Measurements from ENCODE around the gene ACYP2. TPM values are rescaled to one million over a fixed set of nuclear protein-coding genes. Genes with fewer than 3 reads are reported as not detected.
"Not testable (repeated sequence)": the region's sequence is repeated elsewhere in the genome, so short reads cannot be mapped to it uniquely, and the experiment has no call there.

Gene ACYP2
- total and polyA plus RNA-seq, 2 donors (not counting 1 experiment from before 2014, with no cell fraction given) = 14.0 to 17.2 TPM

DNA sequence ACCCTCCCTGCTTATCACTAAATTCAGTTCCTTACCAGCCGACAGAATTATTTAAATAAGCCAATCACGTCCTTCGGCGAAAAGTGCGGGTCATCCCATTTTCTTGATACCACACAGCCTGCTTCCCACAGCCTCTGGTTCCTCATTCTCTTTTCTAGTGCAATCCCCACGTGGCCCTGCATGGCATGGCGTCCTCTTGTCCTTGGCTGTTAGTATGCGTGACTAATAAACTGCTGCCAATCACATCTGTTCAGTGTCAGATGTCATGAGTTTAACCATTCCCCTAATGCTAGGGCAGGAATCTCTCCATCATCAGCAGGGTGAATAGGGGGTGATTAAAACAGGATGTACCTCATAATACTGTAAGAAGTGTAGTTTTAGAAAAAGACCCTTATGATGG, 203.4 kb downstream of the ACYP2 start:
- ChIA-PET POLR2A (no interaction called here), CTCF (no interaction called here)
- WGBS (ENCODE audit: insufficient coverage) = 83% methylated on average over 7 of the region's 8 CpGs
- H2AFZ ChIP-seq (ENCODE audit: insufficient read depth, low read depth, low read length, poor library complexity, severe bottlenecking) = no peak overlapping the region
- no peaks in the 10 kb centered on the region for H3K4me1 ChIP-seq (ENCODE audit: control insufficient read depth in 2 of 2, insufficient read depth in 2 of 2, low read length in 2 of 2)
- Mint-ChIP-seq H3K4me3 (no peak overlapping the region), H3K4me1 (no peaks in the 10 kb centered on the region), H3K27me3 (peaks cover 9% of the 10 kb centered on the region), H3K9me3 (ENCODE audit: insufficient read depth) (no peaks in the 10 kb centered on the region), H3K27ac (no peak overlapping the region)
- H3K4me2 ChIP-seq (replicated peaks; ENCODE audit: low read depth, low read length, poor library complexity, severe bottlenecking) = no peak overlapping the region
- H3K79me2 ChIP-seq (ENCODE audit: control insufficient read depth, insufficient read depth, low read length) = no peaks in the 10 kb centered on the region
- no peaks in the 10 kb centered on the region for H4K20me1 ChIP-seq (ENCODE audit: control insufficient read depth, insufficient read depth, low read length, poor library complexity, severe bottlenecking)
- no peaks in the 10 kb centered on the region for H3K27me3 ChIP-seq (replicated peaks in 1 of 4; ENCODE audit: control extremely low read depth in 1 of 4, control insufficient read depth in 3 of 4, insufficient read depth in 4 of 4, low read length in 3 of 4)
- DNase-seq = no peak
- H3K4me3 ChIP-seq (ENCODE audit: control extremely low read depth in 1 of 5, extremely low read depth in 1 of 5, insufficient read depth in 1 of 5, low read depth in 2 of 5, low read length in 4 of 5) = no peak overlapping the region
- intact Hi-C loops (cut with micrococcal nuclease) = no loop called here
- TF ChIP-seq EZH2 (IDR thresholded peaks at IDR 0.05; ENCODE audit: borderline replicate concordance, insufficient read depth, low read depth, low read length, poor library complexity, severe bottlenecking) = no peak
- TF ChIP-seq, protein P1, sequence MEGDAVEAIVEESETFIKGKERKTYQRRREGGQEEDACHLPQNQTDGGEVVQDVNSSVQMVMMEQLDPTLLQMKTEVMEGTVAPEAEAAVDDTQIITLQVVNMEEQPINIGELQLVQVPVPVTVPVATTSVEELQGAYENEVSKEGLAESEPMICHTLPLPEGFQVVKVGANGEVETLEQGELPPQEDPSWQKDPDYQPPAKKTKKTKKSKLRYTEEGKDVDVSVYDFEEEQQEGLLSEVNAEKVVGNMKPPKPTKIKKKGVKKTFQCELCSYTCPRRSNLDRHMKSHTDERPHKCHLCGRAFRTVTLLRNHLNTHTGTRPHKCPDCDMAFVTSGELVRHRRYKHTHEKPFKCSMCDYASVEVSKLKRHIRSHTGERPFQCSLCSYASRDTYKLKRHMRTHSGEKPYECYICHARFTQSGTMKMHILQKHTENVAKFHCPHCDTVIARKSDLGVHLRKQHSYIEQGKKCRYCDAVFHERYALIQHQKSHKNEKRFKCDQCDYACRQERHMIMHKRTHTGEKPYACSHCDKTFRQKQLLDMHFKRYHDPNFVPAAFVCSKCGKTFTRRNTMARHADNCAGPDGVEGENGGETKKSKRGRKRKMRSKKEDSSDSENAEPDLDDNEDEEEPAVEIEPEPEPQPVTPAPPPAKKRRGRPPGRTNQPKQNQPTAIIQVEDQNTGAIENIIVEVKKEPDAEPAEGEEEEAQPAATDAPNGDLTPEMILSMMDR (IDR thresholded peaks at IDR 0.05) = no peak
- H3K36me3 ChIP-seq (replicated peaks in 1 of 2; ENCODE audit: control extremely low read depth in 1 of 2, control insufficient read depth in 1 of 2, extremely low read depth in 1 of 2, insufficient read depth in 2 of 2, low read length in 1 of 2) = no peaks in the 10 kb centered on the region
- H3K9me3 ChIP-seq (ENCODE audit: control extremely low read depth in 1 of 3, control insufficient read depth in 2 of 3, insufficient read depth in 1 of 3, low read length in 2 of 3) = peaks cover 0 to 3% (median 2%) of the 10 kb centered on the region in 3 donors
- no peak for ATAC-seq (ENCODE audit: low read depth)
- H3K27ac ChIP-seq (ENCODE audit: low read length in 2 of 2) = no peak overlapping the region
- H3K9ac ChIP-seq (ENCODE audit: low read length) = no peak overlapping the region

- Mint-ChIP-seq H3K27ac (no peak overlapping the region), H3K4me3 (no peak overlapping the region), H3K9me3 (ENCODE audit: insufficient read depth) (peaks cover 8% of the 10 kb centered on the region), H3K27me3 (peaks cover 10% of the 10 kb centered on the region), H3K4me1 (no peaks in the 10 kb centered on the region)
- Histone ChIP-seq H3K4me2 (replicated peaks; ENCODE audit: low read depth, low read length, poor library complexity, severe bottlenecking) (no peak overlapping the region), H3K9me3 (ENCODE audit: control extremely low read depth in 1 of 3, control insufficient read depth in 2 of 3, insufficient read depth in 1 of 3, low read length in 2 of 3) (peaks cover 3 to 12% (median 10%) of the 10 kb centered on the region in 3 donors), H3K27ac (ENCODE audit: low read length in 2 of 2) (no peak overlapping the region), H3K79me2 (ENCODE audit: control insufficient read depth, insufficient read depth, low read length) (no peaks in the 10 kb centered on the region), H3K4me1 (ENCODE audit: control insufficient read depth in 2 of 2, insufficient read depth in 2 of 2, low read length in 2 of 2) (no peaks in the 10 kb centered on the region), H3K4me3 (ENCODE audit: control extremely low read depth in 1 of 5, extremely low read depth in 1 of 5, insufficient read depth in 1 of 5, low read depth in 2 of 5, low read length in 4 of 5) (no peak overlapping the region), H3K9ac (ENCODE audit: low read length) (no peak overlapping the region), H3K36me3 (replicated peaks in 1 of 2; ENCODE audit: control extremely low read depth in 1 of 2, control insufficient read depth in 1 of 2, extremely low read depth in 1 of 2, insufficient read depth in 2 of 2, low read length in 1 of 2) (no peaks in the 10 kb centered on the region), H3K27me3 (replicated peaks in 1 of 4; ENCODE audit: control extremely low read depth in 1 of 4, control insufficient read depth in 3 of 4, insufficient read depth in 4 of 4, low read length in 3 of 4) (no peaks in the 10 kb centered on the region), H4K20me1 (ENCODE audit: control insufficient read depth, insufficient read depth, low read length, poor library complexity, severe bottlenecking) (no peaks in the 10 kb centered on the region), H2AFZ (ENCODE audit: insufficient read depth, low read depth, low read length, poor library complexity, severe bottlenecking) (no peak overlapping the region)
- TF ChIP-seq EZH2 (IDR thresholded peaks at IDR 0.05; ENCODE audit: borderline replicate concordance, insufficient read depth, low read depth, low read length, poor library complexity, severe bottlenecking) = no peak
- TF ChIP-seq, protein P1 (IDR thresholded peaks at IDR 0.05) = no peak
- intact Hi-C loops (cut with micrococcal nuclease) = no loop called here
- POLR2A ChIA-PET = no interaction called here
- DNase-seq = no peak
- no peak for ATAC-seq (ENCODE audit: low read depth)
- CTCF ChIA-PET = no interaction called here
- no CpG with 5 or more reads among the region's 2 CpGs for WGBS (ENCODE audit: insufficient coverage)
Measured at GRCh38 chr2:54321047-54321446, 205.6 kb downstream of the ACYP2 start.

- intact Hi-C loops (cut with micrococcal nuclease) = not testable (repeated sequence)
- 62% methylated on average over 2 of the region's 2 CpGs for WGBS (ENCODE audit: insufficient coverage)
Measured at GRCh38 chr2:54324517-54324916, 209.1 kb downstream of the ACYP2 start.

More at GRCh38 chr2:54324517-54324916, 209.1 kb downstream of the ACYP2 start:
- H2AFZ ChIP-seq (ENCODE audit: insufficient read depth, low read depth, low read length, poor library complexity, severe bottlenecking); H3K27ac Mint-ChIP-seq; H3K4me1 Mint-ChIP-seq; H4K20me1 ChIP-seq (ENCODE audit: control insufficient read depth, insufficient read depth, low read length, poor library complexity, severe bottlenecking); H3K4me3 ChIP-seq (ENCODE audit: control extremely low read depth in 1 of 5, extremely low read depth in 1 of 5, insufficient read depth in 1 of 5, low read depth in 2 of 5, low read length in 4 of 5); H3K27ac ChIP-seq (ENCODE audit: low read length in 2 of 2); H3K4me3 Mint-ChIP-seq; ATAC-seq (ENCODE audit: low read depth); H3K79me2 ChIP-seq (ENCODE audit: control insufficient read depth, insufficient read depth, low read length); H3K27me3 Mint-ChIP-seq; POLR2A ChIA-PET; H3K9me3 Mint-ChIP-seq (ENCODE audit: insufficient read depth); CTCF ChIA-PET; DNase-seq; H3K9ac ChIP-seq (ENCODE audit: low read length); H3K4me2 ChIP-seq (replicated peaks; ENCODE audit: low read depth, low read length, poor library complexity, severe bottlenecking); H3K36me3 ChIP-seq (replicated peaks in 1 of 2; ENCODE audit: control extremely low read depth in 1 of 2, control insufficient read depth in 1 of 2, extremely low read depth in 1 of 2, insufficient read depth in 2 of 2, low read length in 1 of 2); H3K4me1 ChIP-seq (ENCODE audit: control insufficient read depth in 2 of 2, insufficient read depth in 2 of 2, low read length in 2 of 2); H3K27me3 ChIP-seq (replicated peaks in 1 of 4; ENCODE audit: control extremely low read depth in 1 of 4, control insufficient read depth in 3 of 4, insufficient read depth in 4 of 4, low read length in 3 of 4): not testable (repeated sequence)
- H3K9me3 ChIP-seq (ENCODE audit: control extremely low read depth in 1 of 3, control insufficient read depth in 2 of 3, insufficient read depth in 1 of 3, low read length in 2 of 3) = peaks cover 0 to 12% (median 8%) of the 10 kb centered on the region in 3 donors
